Stomach (tissue), 4 donors: Measurements from ENCODE around the gene GRIK1.

Experiments
- CTCF ChIP-seq, 7 experiments: fragments of 450-650 bp in 4 of 7; fragments of 200-600 bp in 3 of 7; sonication (generic) in 3 of 7; IDR thresholded peaks; one replicate each; pipeline ENCODE4 v1.5.1; 2016 to 2019; ENCODE audit warnings: antibody characterized with exemption in 7 of 7, control low read depth in 2 of 7, mild to moderate bottlenecking in 1 of 7
- POLR2AphosphoS5 ChIP-seq, 3 donors: sonication (generic); formaldehyde crosslinking; IDR thresholded peaks; one replicate each; pipeline ENCODE4 v1.6.1; 2016; ENCODE audit warnings: antibody characterized with exemption in 3 of 3

- no peak for TF ChIP-seq CTCF (IDR thresholded peaks at IDR 0.05)
- TF ChIP-seq POLR2AphosphoS5 (IDR thresholded peaks at IDR 0.05) = no peak
Observed at GRCh38 chr21:29627905-29628304, 311.9 kb downstream of the GRIK1 start.
